ENCODE data around the gene NTRK2.

- TF ChIP-seq, protein P1, sequence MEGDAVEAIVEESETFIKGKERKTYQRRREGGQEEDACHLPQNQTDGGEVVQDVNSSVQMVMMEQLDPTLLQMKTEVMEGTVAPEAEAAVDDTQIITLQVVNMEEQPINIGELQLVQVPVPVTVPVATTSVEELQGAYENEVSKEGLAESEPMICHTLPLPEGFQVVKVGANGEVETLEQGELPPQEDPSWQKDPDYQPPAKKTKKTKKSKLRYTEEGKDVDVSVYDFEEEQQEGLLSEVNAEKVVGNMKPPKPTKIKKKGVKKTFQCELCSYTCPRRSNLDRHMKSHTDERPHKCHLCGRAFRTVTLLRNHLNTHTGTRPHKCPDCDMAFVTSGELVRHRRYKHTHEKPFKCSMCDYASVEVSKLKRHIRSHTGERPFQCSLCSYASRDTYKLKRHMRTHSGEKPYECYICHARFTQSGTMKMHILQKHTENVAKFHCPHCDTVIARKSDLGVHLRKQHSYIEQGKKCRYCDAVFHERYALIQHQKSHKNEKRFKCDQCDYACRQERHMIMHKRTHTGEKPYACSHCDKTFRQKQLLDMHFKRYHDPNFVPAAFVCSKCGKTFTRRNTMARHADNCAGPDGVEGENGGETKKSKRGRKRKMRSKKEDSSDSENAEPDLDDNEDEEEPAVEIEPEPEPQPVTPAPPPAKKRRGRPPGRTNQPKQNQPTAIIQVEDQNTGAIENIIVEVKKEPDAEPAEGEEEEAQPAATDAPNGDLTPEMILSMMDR (optimal IDR thresholded peaks at IDR 0.05 in 1 of 3, IDR thresholded peaks at IDR 0.05 in 1 of 3, conservative IDR thresholded peaks at IDR 0.05 in 1 of 3; ENCODE audit: extremely low read depth in 1 of 3, insufficient read depth in 2 of 3, low read length in 3 of 3): no peak
- no peak for TF ChIP-seq EZH2 (IDR thresholded peaks at IDR 0.05; ENCODE audit: low read length)
Observed at GRCh38 chr9:85024374-85024773, 354.8 kb downstream of the NTRK2 start.
